DOHH2 (cell line): ENCODE measurements around the gene PACRG.

Experiments
- H3F3A ChIP-seq: fragments of 200-600 bp; sonication (generic), shearing (Covaris generic); 2 replicates; pipeline ENCODE4 v1.6.0; 2016; ENCODE audit warnings: antibody characterized with exemption, mild to moderate bottlenecking; ENCODE audit not compliant: control insufficient read depth, insufficient read depth
- H3K27ac ChIP-seq: fragments of 200-600 bp; sonication (generic); 2 replicates; pipeline ENCODE4 v1.5.1; 2014; ENCODE audit warnings: low read depth, mild to moderate bottlenecking, low read length, moderate library complexity
- H3K27me3 ChIP-seq: fragments of 200-600 bp; sonication (generic); 2 replicates; pipeline ENCODE4 v1.6.1; 2014; ENCODE audit warnings: mild to moderate bottlenecking, low read length, mixed read lengths; ENCODE audit not compliant: control insufficient read depth
- H3K36me3 ChIP-seq: fragments of 200-600 bp; sonication (generic); 2 replicates; pipeline ENCODE4 v1.6.1; 2014; ENCODE audit warnings: mild to moderate bottlenecking, low read length, moderate library complexity, mixed read lengths; ENCODE audit not compliant: control insufficient read depth
- H3K4me1 ChIP-seq: fragments of 200-600 bp; sonication (generic); 2 replicates; pipeline ENCODE4 v1.6.1; 2014; ENCODE audit warnings: mild to moderate bottlenecking, low read length, mixed read lengths; ENCODE audit not compliant: control insufficient read depth
- H3K4me2 ChIP-seq: fragments of 200-600 bp; sonication (generic); 2 replicates; pipeline ENCODE4 v1.6.0; 2014; ENCODE audit warnings: mild to moderate bottlenecking, low read length, moderate library complexity
- H3K4me3 ChIP-seq: fragments of 200-600 bp; sonication (generic); 2 replicates; pipeline ENCODE4 v1.5.1; 2014; ENCODE audit warnings: mild to moderate bottlenecking, low read length, mixed read lengths
- H3K79me2 ChIP-seq: fragments of 200-600 bp; sonication (generic); 2 replicates; pipeline ENCODE4 v1.6.1; 2014; ENCODE audit warnings: mild to moderate bottlenecking, low read length, mixed read lengths; ENCODE audit not compliant: control insufficient read depth
- H3K9me2 ChIP-seq: fragments of 200-600 bp; sonication (generic); replicated peaks from 2 replicates; pipeline ENCODE4 v1.6.1; 2014; ENCODE audit warnings: mild to moderate bottlenecking, low read length, mixed read lengths; ENCODE audit not compliant: control insufficient read depth
- H3K9me3 ChIP-seq: fragments of 200-600 bp; sonication (generic); 2 replicates; pipeline ENCODE4 v1.6.1; 2014; ENCODE audit warnings: antibody characterized with exemption, low read length, mixed read lengths; ENCODE audit not compliant: control insufficient read depth, insufficient read depth
- H4K20me1 ChIP-seq: fragments of 200-600 bp; sonication (generic); 2 replicates; pipeline ENCODE4 v1.6.0; 2014; ENCODE audit warnings: low read depth, mild to moderate bottlenecking, antibody characterized with exemption, low read length, moderate library complexity; ENCODE audit not compliant: control insufficient read depth, insufficient read depth
- CTCF ChIP-seq: fragments of 200-600 bp; sonication (generic); IDR thresholded peaks from one replicate; pipeline ENCODE4 v1.5.1; 2014; ENCODE audit warnings: antibody characterized with exemption, mild to moderate bottlenecking, low read depth, low read length; ENCODE audit not compliant: poor library complexity, severe bottlenecking
- EZH2phosphoT487 ChIP-seq: fragments of 200-600 bp; sonication (generic); IDR thresholded peaks from 2 replicates; pipeline ENCODE4 v1.6.1; 2017; ENCODE audit warnings: borderline replicate concordance, mild to moderate bottlenecking, antibody characterized with exemption, low read length, moderate library complexity, mixed read lengths

Gene PACRG

DNA sequence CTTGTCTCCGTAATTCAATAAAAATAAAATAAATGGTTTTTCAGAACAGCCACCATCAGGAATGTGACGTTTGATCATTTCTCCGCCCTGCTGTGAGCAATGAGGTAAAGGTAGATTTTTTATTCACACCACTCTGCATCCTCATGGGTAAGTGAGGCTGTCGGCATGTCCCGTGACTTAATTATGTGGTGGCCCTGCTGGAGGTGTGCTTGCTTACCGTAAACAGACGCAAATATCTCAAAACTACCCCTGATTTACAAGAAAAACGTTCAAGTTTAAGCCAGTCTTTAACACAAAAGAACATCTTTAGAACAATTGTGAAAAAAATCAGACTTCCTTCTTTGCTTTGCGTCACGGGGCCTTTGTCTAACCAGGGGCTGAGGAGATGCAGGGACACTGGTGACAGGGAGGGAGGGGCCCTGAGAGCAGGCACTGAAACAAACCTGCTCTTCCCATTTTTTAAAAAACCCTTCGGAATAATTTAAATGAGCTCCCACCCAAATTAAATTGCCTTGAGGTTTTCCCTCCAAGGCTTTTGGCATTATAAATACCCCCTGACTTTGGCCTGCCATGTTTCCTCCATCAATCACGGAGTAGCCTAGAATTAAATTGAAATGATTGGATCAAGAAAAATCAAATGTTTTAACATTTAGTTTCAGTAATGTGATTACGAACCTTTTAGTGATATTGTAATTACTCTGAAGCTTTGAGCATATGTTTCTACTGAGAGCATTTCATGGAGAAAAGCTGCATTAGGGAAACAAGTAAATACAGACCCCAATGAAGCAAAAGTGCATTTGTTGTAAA is 13.6 kb upstream of the PACRG start:
- no peaks in the 10 kb centered on the region for H3K36me3 ChIP-seq
- no peaks in the 10 kb centered on the region for H3K27me3 ChIP-seq
- TF ChIP-seq CTCF (no peak), EZH2phosphoT487 (no peak)
- H3K9me3 ChIP-seq: no peaks in the 10 kb centered on the region
- no peak overlapping the region for H3K27ac ChIP-seq
- no peak overlapping the region for H3K4me3 ChIP-seq
- no peaks in the 10 kb centered on the region for H3K79me2 ChIP-seq
- no peaks in the 10 kb centered on the region for H4K20me1 ChIP-seq
- H3F3A ChIP-seq: no peaks in the 10 kb centered on the region
- no peaks in the 10 kb centered on the region for H3K4me1 ChIP-seq
- H3K4me2 ChIP-seq: no peak overlapping the region
- H3K9me2 ChIP-seq: no peaks in the 10 kb centered on the region

DNA sequence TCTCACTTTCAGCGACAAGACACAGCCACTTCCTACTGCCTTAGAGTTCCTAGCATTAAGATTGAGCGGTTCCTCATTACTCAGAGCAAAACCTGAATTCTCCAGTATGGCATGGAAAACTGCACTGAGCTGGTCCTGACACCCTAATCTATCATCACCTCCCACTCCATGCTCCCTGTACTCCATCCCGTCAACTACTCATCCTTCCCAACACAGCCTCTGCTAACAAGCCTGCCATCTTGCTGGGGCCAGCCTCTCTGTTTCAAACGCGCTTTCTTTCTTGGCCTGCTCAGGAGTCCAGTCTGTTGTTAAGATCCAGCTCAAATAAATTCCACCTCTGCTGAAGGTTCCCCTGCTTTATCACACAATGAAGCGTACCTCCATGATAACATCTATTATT is 12.2 kb upstream of the PACRG start:
- no peaks in the 10 kb centered on the region for H4K20me1 ChIP-seq
- H3K9me3 ChIP-seq: no peaks in the 10 kb centered on the region
- no peak overlapping the region for H3K4me2 ChIP-seq
- no peak overlapping the region for H3K27ac ChIP-seq
- TF ChIP-seq CTCF (no peak), EZH2phosphoT487 (no peak)
- H3K4me3 ChIP-seq: no peak overlapping the region
- no peaks in the 10 kb centered on the region for H3K79me2 ChIP-seq
- no peaks in the 10 kb centered on the region for H3K4me1 ChIP-seq
- H3K36me3 ChIP-seq: no peaks in the 10 kb centered on the region
- no peaks in the 10 kb centered on the region for H3K9me2 ChIP-seq
- H3F3A ChIP-seq: no peaks in the 10 kb centered on the region
- H3K27me3 ChIP-seq: no peaks in the 10 kb centered on the region

DNA sequence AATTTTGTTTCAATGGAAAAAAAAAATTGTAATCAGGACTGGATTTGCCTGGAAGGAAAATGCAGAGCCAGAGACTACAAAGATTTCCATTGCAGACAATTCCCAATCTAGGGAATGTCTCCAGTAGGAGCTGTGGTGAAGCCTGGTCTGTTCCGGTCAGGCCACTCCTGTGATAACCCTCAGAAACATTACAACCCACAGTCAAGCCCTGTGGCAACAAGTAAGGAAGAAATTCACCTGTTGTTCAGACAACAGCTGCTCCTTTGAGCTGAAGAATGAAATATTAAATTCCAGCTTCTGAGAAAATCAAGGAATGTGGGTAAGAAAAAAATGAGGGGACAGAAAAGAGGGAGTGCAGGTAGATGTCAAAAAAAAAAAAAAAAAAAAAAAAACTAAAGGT is 8.2 kb upstream of the PACRG start:
- Histone ChIP-seq H3K9me2 (no peaks in the 10 kb centered on the region), H3K27ac (no peak overlapping the region), H3K36me3 (no peaks in the 10 kb centered on the region), H3K4me2 (no peak overlapping the region), H3K4me3 (no peak overlapping the region), H3F3A (no peaks in the 10 kb centered on the region), H3K27me3 (no peaks in the 10 kb centered on the region), H3K79me2 (no peaks in the 10 kb centered on the region), H3K4me1 (no peaks in the 10 kb centered on the region), H3K9me3 (no peaks in the 10 kb centered on the region), H4K20me1 (no peaks in the 10 kb centered on the region)
- no peak for TF ChIP-seq EZH2phosphoT487
- no peak for TF ChIP-seq CTCF
